Measurements from ENCODE around the gene PTEN. TPM values are rescaled to one million over a fixed set of nuclear protein-coding genes. Genes with fewer than 3 reads are reported as not detected.

The PTEN gene
- total and polyA plus RNA-seq, 2 experiments from 2014 or later: 20.8 to 64.0 TPM

- ATAC-seq: peak; percentile 62
- Histone ChIP-seq H3K27me3 (ENCODE audit: insufficient read depth) (no peaks in the 10 kb centered on the region), H2AFZ (no peak overlapping the region), H3F3A (replicated peaks; ENCODE audit: low read depth) (no peaks in the 10 kb centered on the region), H3K79me2 (replicated peaks; ENCODE audit: insufficient read depth) (peaks cover 95% of the 10 kb centered on the region), H3K9me2 (ENCODE audit: insufficient read depth) (no peaks in the 10 kb centered on the region), H3K4me1 (ENCODE audit: insufficient read depth) (peaks cover 37% of the 10 kb centered on the region), H3K36me3 (ENCODE audit: insufficient read depth) (no peaks in the 10 kb centered on the region), H3K4me3 (no peak overlapping the region), H3K27ac (ENCODE audit: low read depth) (no peak overlapping the region), H4K20me1 (replicated peaks; ENCODE audit: insufficient read depth) (peaks cover 20% of the 10 kb centered on the region; the same call in 1 of the 2 replicates), H3K4me2 (no peak overlapping the region)
- peaks cover 4% of the 10 kb centered on the region for H3K27me3 Mint-ChIP-seq (ENCODE audit: insufficient read depth, low read depth, poor library complexity)
- no peaks in the 10 kb centered on the region for H3K9me3 Mint-ChIP-seq
- H3K36me3 Mint-ChIP-seq (ENCODE audit: low read depth): no peaks in the 10 kb centered on the region; the same call in 2 of the 3 replicates
- H3K4me1 Mint-ChIP-seq: peaks cover 40% of the 10 kb centered on the region
- DNase-seq (ENCODE audit: low spot score): peak; percentile 33
- TF ChIP-seq JUNB (IDR thresholded peaks at IDR 0.05; ENCODE audit: unreplicated experiment): no peak
- TF ChIP-seq CTCF (conservative IDR thresholded peaks at IDR 0.05; ENCODE audit: low read depth in 2 of 2): no peak
- peak; percentile 54 for TF ChIP-seq REST (IDR thresholded peaks at IDR 0.05; ENCODE audit: unreplicated experiment)
- H3K4me3 Mint-ChIP-seq: no peak overlapping the region
- H3K27ac Mint-ChIP-seq: no peak overlapping the region
These were observed 58.7 kb downstream of the PTEN start for GRCh38 chr10:87921931-87922688.

GRCh38 chr10:87923233-87923632 lies 59.8 kb downstream of the PTEN start:
- H4K20me1 ChIP-seq (replicated peaks; ENCODE audit: insufficient read depth): peaks cover 18% of the 10 kb centered on the region; the same call in 1 of the 2 replicates
- no peak overlapping the region for H3K4me3 Mint-ChIP-seq
- no peak overlapping the region for H3K27ac ChIP-seq (ENCODE audit: low read depth)
- TF ChIP-seq CREB1 (CRISPR knock-in tag; IDR thresholded peaks at IDR 0.05; ENCODE audit: low read depth) (no peak), POLR2AphosphoS5 (IDR thresholded peaks at IDR 0.05; ENCODE audit: low read depth) (no peak), NANOG (IDR thresholded peaks at IDR 0.05; ENCODE audit: borderline replicate concordance) (no peak), CTCF (conservative IDR thresholded peaks at IDR 0.05; ENCODE audit: low read depth in 2 of 2) (no peak), STAT1 (IDR thresholded peaks at IDR 0.05; ENCODE audit: unreplicated experiment) (no peak), ZNF114 (CRISPR knock-in tag; IDR thresholded peaks at IDR 0.05) (no peak), JUNB (IDR thresholded peaks at IDR 0.05; ENCODE audit: unreplicated experiment) (no peak), EZH2 (IDR thresholded peaks at IDR 0.05; ENCODE audit: low read depth, unreplicated experiment) (no peak), REST (IDR thresholded peaks at IDR 0.05; ENCODE audit: unreplicated experiment) (no peak)

More at GRCh38 chr10:87923233-87923632, 59.8 kb downstream of the PTEN start:
- Mint-ChIP-seq H3K27me3 (ENCODE audit: insufficient read depth, low read depth, poor library complexity) (peaks cover 4% of the 10 kb centered on the region), H3K27ac (no peak overlapping the region; the same call in 1 of the 2 replicates), H3K36me3 (ENCODE audit: low read depth) (no peaks in the 10 kb centered on the region; the same call in 2 of the 3 replicates), H3K4me1 (peaks cover 51% of the 10 kb centered on the region), H3K9me3 (no peaks in the 10 kb centered on the region)
- no peaks in the 10 kb centered on the region for H3K36me3 ChIP-seq (ENCODE audit: insufficient read depth)
- 0 out of 2 replicates have a peak, but pooled peaks cover 2% of the 10 kb centered on the region for H3K9me2 ChIP-seq (ENCODE audit: insufficient read depth)
- DNase-seq (ENCODE audit: low spot score): no peak
- H3K79me2 ChIP-seq (replicated peaks; ENCODE audit: insufficient read depth): peaks cover 95% of the 10 kb centered on the region
- no peak overlapping the region for H3K4me3 ChIP-seq
- no peak for ATAC-seq
- H3K4me1 ChIP-seq (ENCODE audit: insufficient read depth): peaks cover 43% of the 10 kb centered on the region
- H3K27me3 ChIP-seq (ENCODE audit: insufficient read depth): no peaks in the 10 kb centered on the region
- no peak overlapping the region for H3K4me2 ChIP-seq
- no peaks in the 10 kb centered on the region for H3F3A ChIP-seq (replicated peaks; ENCODE audit: low read depth)
- H2AFZ ChIP-seq: no peak overlapping the region

Measured in GM23338 (cell line).